Activated T-cell treated with anti-CD3 and anti-CD28 coated beads for 48 hours (primary cell): ENCODE data around the gene TMEM94.
A peak's percentile ranks its signal among the peaks of the same experiment; 100 is the strongest.

ENCODE experiments used
- DNase-seq: peaks from one replicate; pipeline ENCODE4 v3.0.0-alpha.2; 2020; ENCODE audit warnings: low read depth

Gene TMEM94

DNA sequence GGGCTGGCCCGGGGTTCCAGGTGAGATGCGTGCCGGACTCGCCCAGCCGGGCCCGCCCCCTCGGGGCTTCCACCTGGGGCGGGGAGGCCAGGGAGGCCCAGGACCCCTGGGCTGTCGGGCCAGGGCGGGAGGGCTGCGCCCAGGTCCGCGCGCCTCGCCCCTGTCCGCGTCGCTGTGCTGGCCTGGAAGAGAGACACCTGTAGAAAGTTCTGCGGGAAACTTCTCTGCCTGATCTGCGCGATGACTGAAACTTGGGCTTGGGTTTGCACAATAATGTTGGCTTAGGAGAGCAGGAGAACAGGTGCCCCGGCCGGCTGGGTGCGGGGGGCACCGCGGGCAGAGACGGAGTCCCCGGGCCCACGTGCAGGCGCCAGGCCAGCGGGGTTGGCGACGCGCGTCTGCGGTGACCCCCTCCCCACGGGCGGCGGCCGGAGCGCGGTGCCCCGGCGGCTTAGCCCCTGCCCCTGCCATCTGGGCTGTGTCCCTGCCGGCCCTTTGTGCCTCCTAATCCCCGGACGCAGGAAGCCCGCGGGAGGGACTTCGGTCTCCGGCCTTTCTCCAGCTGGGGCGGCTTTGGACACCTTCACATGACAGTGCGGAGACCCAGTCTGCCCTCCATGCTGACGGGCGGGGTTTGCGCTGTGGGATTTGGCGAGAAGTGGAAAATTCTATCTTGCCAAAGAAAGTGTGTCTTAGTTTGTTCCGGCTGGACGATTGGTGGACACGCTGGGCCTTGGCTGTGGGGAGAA is 69.5 kb downstream of the TMEM94 start:
- DNase-seq = no peak

DNA sequence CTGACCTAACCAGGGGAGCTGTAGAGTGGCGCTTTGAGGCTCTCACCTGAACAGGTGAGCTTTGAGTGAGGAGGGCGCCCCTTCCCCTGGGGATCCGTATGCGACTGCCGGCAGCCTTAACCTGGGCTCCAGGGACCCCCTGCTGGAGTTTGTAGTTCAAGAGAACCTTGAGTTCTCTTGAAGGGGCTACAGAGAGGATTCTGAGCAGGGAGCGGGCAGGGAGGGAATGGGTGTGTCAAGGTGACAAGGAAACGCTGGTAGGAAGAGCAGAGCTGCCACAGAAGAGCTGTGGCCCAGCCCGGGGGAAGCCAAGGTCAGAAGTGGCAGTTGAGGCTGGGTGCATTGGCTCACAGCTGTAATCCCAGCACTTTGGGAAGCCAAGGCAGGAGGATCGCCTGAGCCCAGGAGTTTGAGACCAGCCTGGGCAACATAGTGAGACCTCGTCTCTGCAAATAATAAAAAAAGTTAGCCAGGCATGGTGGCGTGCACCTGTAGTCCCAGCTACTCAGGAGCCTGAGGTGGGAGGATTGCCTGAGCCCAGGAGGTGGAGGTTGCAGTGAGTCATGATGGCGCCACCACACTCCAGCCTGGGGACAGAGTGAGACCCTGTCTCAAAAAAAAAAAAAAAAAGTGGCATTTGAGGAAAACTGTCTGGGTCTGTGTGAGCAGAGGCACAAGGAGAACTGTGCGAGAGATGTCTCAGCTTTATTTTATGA is 70.3 kb downstream of the TMEM94 start:
- DNase-seq = no peak

DNA sequence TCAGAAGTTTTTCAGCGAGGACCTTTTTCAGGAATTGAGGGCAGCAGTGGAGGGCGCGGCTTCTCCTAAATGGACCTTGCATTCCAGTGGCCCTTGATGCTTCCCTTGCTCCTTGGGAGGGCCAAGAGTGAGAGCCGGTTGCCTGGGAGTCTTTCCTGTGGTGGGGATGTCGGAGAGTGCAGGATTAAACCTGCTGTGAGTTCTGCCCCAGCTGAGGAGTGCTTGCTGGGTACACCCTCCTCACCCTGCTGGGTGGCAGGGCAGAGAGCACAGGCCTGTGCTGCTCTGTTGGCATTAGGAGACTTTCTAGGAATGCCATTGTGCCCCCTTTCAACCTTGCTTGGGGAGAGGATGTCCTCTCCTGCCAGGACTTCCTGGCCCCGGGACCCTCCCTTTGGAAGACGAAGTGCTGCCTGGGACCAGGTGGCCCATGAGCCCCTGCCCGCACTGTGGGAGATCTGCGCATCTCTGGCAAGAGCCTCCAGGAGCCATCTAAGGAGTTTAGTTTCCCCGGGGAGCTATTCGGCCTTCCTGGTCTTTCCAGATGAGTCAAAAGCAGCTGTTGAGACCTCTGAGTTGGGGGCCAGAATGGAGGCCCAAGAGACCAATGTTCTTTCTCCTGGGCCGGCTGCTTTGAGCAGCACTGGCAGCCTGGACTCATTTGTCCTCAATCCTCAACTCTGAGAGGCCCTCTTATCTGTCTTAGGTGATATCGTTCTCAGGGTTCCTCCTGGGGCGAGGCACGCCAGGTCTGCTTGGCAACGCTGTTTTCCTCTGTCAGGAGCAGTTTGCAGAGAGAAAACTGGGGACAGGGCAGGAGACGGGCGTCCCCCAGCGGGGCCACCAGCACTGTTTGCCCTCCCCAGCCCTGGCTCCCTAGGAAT is 74.6 kb downstream of the TMEM94 start:
- no peak for DNase-seq

DNA sequence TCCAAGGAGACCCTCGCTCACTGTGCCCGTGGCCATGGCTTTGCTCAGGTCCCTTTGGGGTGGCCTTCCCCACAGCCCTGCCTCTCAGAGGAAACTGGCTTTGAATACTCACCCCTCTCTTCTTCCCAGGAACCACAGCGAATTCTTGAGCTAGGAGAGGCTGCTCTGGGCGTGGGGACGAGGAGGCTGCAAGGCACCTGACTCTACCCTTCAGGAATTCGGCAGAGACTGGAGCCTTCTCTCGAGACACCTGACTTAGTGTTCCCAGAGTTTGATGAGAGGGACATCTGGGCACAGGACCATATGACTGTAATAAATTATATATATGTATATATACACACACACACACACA is 75.3 kb downstream of the TMEM94 start:
- DNase-seq = no peak

DNA sequence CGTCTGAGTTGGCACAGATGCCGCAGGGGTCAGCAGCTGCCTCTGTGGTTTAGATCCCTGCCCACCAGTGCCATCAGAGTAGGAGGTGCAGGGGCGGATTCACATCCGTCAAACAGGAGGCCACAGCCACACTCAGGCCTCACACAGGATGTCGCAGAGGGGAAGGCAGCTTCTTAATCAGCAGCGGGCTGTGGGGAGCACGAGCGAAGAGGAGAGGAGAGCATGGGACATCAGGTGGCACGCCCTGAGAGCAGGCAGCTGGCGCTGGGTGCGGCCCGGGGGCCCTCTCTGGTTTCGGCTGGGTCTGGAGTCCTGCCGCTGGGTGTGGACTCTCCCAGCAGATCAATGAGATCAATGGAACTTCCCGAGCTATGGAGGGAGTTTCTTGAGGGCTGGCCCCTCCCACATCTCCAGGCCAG is 78.7 kb downstream of the TMEM94 start:
- DNase-seq = peak; percentile 54

DNA sequence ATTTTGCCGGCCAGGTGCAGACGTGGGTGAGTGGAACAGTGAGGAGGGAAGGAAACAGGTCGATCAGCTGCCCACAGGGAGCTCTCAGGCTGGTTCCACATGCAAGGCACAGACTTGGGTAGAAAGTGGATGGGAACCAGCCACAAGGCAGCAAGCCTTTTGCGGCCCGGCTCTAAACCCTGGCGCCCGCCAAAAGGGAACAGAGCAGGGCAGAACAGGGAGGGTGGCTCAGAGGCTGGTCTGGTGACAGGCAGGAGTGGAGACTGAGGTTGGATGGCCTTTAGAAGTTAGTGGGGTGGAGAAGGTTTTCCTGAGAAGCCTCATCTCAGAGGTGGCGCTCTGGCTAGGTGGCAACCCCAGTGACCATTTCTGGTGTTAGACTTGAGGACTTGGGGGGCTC is 79.4 kb downstream of the TMEM94 start:
- no peak for DNase-seq

DNA sequence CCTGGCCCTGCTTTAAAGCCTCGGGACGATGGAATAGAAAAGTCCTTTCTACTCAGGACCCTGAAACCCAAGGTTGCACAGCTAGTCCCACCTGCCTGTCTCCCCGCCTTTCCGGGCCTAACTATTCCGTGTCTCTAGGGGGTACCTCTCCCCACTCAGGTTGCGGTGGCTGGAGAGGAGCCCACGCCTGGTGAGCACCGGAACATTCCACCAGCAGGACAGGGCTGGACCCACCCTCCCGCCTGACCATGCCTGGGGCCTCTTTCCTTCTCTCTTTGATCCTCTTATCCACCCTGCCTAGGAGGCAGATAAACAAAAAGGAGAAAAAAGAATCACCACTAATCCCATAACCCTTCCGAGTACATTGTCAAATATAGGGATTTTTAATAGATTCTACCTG is 79.9 kb downstream of the TMEM94 start:
- no peak for DNase-seq

DNA sequence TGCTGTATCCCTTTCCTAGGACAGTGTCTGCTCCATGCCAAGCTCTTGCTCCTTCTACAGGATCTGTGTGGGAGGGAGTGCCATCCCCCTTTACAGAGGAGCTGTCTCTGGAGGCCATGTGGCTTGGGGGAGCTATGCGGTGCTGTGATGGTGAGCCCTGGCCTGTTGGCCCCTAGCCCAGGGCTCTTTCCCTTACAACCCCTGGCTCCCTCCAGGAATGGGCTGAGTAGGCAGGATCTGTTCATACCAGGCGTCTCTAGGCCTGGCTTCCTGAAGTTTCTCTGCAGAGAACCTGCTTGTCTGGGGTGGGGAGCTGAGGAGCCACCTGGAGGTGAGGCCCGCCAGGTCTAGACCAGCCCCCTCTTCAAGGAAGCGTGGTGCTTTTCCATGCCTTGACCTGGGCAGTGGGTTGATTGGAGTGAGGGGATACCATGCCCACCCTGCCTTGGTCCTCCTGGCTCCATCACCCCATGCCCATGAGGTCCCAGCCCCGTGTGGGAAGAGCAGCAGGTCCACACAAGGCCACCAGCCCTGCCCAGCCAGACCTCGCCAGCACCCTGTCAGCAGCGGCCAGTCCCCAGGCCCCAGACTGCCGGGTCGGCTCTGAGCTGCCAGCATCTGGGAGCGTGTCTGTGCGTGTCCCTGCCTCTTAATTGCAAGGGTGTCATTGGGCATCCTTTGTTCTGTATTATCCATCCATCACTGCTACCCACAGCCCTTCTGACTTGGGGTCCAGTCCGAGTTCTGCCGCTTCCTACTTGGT is 83.7 kb downstream of the TMEM94 start:
- DNase-seq = no peak

DNA sequence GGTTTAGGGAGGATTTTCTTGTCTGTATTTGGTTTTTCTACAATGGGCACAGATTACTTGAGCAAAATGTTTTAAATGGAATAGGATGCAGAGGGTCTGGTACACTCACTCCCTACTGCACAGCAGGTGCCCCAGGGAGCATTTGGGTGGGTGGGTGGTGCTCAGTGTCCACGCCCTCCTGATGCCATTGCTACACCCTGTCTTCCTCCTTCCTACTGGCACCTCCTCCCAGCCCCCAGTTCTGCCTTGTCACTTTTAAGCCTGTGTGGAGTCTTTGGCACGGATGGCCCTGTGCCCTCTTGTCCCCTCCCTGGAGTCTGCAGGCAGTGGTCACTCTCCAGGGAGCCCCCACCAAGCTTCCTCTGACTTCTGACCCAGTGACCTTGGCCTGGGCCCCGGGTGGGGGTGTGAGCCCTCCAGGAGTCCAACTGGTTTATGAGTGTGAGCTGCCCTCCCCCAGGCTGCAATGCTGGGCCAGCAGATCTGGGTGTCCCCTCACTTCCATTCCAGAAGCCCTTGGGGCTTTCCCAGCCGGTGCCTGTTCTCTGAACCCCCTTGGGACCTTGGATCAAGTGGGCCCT is 84.6 kb downstream of the TMEM94 start:
- DNase-seq = no peak

DNA sequence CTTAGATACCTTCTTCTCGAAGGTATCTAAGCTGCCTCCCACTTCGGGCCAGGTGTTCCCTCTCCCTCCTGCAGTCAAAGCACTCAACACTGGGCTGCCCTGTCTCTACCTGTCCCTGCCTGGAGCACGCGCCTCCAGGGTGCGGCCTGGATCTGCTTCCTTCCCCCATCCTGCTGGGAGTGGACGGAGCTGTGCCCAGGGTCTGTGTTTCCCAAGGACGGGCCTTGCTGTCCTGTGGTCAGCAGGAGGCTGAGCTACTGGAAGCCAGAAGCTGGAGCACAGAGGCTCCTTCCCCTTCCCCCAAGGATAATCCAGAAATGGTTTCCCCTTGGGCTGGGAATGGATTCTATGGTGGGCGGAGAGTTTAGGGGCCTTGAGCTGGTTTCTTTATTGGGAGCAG is 85.8 kb downstream of the TMEM94 start:
- DNase-seq = no peak

DNA sequence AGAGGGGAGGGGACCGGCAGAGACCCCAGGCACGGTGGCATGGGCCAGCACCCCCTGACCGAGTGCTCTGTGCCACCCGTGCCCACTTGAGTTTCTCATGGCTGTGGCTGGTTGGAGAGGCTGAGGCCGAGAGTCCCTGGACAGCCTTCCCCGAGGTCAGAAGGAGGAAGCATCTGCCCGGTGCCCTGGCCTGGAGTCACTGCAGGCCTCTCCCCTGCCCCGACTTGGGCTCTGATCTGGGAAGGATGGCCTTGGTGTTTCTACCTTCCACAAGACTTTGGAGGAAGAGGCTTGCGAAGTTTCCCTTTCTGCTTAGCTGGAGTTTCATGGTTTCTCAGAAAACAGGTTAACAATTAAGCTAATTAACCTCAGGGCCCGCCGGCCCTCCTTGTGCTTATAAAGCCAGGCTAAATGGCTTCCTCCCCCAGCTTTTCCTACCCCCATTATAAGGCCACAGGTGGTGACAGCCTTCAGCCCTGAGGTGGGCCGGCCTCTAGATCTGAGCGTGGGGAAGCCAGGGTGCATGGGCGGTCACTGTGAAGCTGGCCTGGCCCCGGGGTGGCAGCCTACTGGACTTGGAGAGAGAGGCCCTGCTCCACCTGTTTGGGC is 86.4 kb downstream of the TMEM94 start:
- no peak for DNase-seq

DNA sequence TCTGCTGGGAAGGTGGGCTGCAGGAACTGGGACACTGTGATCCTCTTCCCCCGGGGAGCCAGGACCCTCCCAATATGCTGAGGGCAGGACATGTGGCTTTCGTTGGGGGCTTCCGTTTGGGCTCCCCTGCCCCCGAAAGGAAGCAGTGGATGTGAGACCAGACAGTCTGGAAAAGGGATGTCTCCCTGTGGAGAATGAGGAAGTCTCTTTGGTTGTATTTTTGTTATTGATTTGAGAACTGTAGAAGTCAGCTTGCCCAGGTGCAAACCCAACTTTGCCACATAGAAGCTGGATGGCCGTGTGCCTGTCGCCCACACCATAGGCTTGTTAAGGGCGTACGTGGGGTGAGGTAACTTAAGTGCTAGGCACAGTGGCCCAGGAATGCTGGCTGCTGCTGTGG is 87.8 kb downstream of the TMEM94 start:
- no peak for DNase-seq

DNA sequence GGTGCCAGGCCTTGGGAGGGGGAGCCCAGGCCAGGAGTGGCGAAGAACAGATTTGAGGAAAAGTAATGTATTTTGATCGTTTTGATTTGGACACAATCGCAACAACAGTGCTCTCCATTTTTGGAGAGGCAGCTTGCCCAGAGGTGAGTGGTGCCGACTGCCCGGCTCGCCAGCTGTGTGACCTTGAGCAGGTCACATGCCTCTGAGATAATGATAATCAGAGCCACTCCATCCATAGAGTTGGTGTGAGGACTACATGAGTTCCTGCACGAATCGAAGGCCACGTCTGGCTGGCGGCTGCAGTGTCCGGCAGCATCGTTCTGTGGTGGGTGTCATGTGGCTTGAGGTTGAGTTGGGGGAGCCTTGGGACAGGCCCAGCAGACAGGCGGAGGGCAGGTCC is 89.7 kb downstream of the TMEM94 start:
- DNase-seq = no peak

DNA sequence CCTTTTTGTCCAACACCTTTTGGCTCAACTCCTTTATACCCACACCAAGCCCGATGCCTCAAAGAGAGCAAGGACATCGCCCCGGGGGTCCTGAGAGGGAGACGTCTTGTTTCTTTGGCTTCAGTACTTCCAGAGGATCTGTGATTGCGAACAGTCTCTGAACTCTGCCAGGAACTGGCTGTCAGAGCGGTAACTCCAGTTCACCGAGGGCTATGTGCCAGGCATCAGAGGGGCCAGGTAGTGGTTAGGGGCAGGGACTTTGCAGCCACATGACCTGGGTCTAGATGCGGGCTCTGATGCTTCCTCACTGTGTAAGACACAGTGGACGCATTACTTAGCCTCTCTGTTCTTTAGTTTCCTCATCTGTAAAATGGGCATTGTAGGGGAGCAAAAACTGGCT is 90.7 kb downstream of the TMEM94 start:
- DNase-seq = no peak

DNA sequence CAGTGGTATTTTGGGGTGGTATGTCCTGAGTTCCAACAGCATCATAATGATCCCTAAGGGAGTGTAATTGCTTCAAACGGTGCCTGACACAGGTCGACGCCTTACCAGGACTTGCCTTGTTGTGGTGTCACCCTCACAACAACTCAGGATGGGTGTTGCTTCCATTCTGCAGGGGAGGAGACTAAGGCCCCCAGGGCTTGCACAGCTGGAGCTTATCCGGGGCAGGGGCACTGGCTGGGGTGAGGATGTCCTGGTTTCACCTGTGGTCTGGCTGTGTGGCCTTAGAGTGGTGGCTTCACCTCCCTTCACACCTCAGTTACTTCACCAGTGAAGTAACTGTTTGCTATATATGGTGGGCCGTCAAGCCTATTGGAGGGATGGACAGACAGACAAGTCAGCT is 92.4 kb downstream of the TMEM94 start:
- no peak for DNase-seq
